Caco-2 (cell line): ENCODE data around the gene PCYOX1L. TPM values are rescaled to one million over a fixed set of nuclear protein-coding genes. Genes with fewer than 3 reads are reported as not detected.

Source experiments
- BruUV-seq: library from RNA; stranded (reverse); fragments of 400-500 nt; replicated peaks from 2 replicates; lab custom pipeline; 2021; lab: Mats Ljungman, UMichigan
- CTCF ChIA-PET: fragments of 300-600 bp; sonication (Branson Sonifier 250); formaldehyde crosslinking; loops from one replicate; lab custom pipeline; 2022; ENCODE audit warnings: antibody characterized with exemption; lab: Charles Lee
- POLR2A ChIA-PET: fragments of 300-600 bp; sonication (Branson Sonifier 250); formaldehyde crosslinking; loops from one replicate; lab custom pipeline; 2022; ENCODE audit warnings: antibody characterized with exemption; lab: Charles Lee
- DNase-seq, 2 experiments: peaks; one replicate each; pipeline versions ENCODE4 v3.0.0 to v3.0.0-alpha.2; 2020 to 2022
- H3K27me3 ChIP-seq: replicated peaks from 2 replicates; pipeline ENCODE4 v1.6.0; 2011; ENCODE audit warnings: low read length; ENCODE audit not compliant: control insufficient read depth, insufficient read depth
- H3K36me3 ChIP-seq: 2 replicates; pipeline ENCODE4 v1.5.1; 2011; ENCODE audit warnings: low read length; ENCODE audit not compliant: control insufficient read depth, insufficient read depth
- H3K4me1 ChIP-seq: fragments of 250-450 bp; sonication (Bioruptor Pico); 2 replicates; pipeline ENCODE4 v1.5.1; 2020; ENCODE audit warnings: mild to moderate bottlenecking
- H3K4me3 ChIP-seq: 2 replicates; pipeline ENCODE4 v1.5.1; 2011; ENCODE audit warnings: low read depth, mild to moderate bottlenecking, control low read depth, low read length
- H3K9me3 ChIP-seq: fragments of 250-450 bp; sonication (Bioruptor Pico); 2 replicates; pipeline ENCODE4 v1.5.1; 2020; ENCODE audit warnings: mild to moderate bottlenecking, moderate library complexity
- H3K27ac Mint-ChIP-seq: one replicate; pipeline ENCODE4 v1.8.0; 2022; ENCODE audit warnings: mixed read lengths; ENCODE audit not compliant: unreplicated experiment
- H3K27me3 Mint-ChIP-seq: one replicate; pipeline ENCODE4 v1.8.0; 2022; ENCODE audit warnings: mixed read lengths; ENCODE audit not compliant: insufficient read depth, unreplicated experiment
- H3K36me3 Mint-ChIP-seq: one replicate; pipeline ENCODE4 v1.8.0; 2022; ENCODE audit warnings: mild to moderate bottlenecking, mixed read lengths; ENCODE audit not compliant: insufficient read depth, unreplicated experiment
- H3K4me1 Mint-ChIP-seq: one replicate; pipeline ENCODE4 v1.8.0; 2022; ENCODE audit warnings: low read depth, mixed read lengths; ENCODE audit not compliant: unreplicated experiment
- H3K4me3 Mint-ChIP-seq: one replicate; pipeline ENCODE4 v1.8.0; 2022; ENCODE audit warnings: mild to moderate bottlenecking, moderate library complexity, mixed read lengths; ENCODE audit not compliant: unreplicated experiment
- H3K9me3 Mint-ChIP-seq: one replicate; pipeline ENCODE4 v1.8.0; 2022; ENCODE audit warnings: mixed read lengths; ENCODE audit not compliant: unreplicated experiment
- intact Hi-C: fragments of 100-400 bp; cut with micrococcal nuclease; formaldehyde crosslinking; loops from one replicate; pipeline ENCODE4 v1.10.0; 2022; ENCODE audit not compliant: unreplicated experiment
- total RNA-seq: library from RNA; stranded (reverse); gene quantifications from 2 replicates; pipeline ENCODE4 v1.2.3, GENCODE V29; 2022
- TF ChIP-seq, protein P1 (sequence below), 2 experiments: fragments of 200-600 bp in 1 of 2; IDR thresholded peaks; 1 replicate in 1 of 2; 2 replicates in 1 of 2; pipeline versions ENCODE4 v1.5.1 to v1.8.0; 2011 to 2022; ENCODE audit warnings: antibody characterized with exemption in 1 of 2, control low read depth in 1 of 2, inconsistent platforms in 1 of 2, low read depth in 1 of 2, low read length in 1 of 2, mild to moderate bottlenecking in 1 of 2, moderate library complexity in 1 of 2; ENCODE audit not compliant: insufficient read depth in 1 of 2, severe bottlenecking in 1 of 2, unreplicated experiment in 1 of 2

The PCYOX1L gene
- total RNA-seq, 1 experiment from 2014 or later = 10.4 TPM

DNA sequence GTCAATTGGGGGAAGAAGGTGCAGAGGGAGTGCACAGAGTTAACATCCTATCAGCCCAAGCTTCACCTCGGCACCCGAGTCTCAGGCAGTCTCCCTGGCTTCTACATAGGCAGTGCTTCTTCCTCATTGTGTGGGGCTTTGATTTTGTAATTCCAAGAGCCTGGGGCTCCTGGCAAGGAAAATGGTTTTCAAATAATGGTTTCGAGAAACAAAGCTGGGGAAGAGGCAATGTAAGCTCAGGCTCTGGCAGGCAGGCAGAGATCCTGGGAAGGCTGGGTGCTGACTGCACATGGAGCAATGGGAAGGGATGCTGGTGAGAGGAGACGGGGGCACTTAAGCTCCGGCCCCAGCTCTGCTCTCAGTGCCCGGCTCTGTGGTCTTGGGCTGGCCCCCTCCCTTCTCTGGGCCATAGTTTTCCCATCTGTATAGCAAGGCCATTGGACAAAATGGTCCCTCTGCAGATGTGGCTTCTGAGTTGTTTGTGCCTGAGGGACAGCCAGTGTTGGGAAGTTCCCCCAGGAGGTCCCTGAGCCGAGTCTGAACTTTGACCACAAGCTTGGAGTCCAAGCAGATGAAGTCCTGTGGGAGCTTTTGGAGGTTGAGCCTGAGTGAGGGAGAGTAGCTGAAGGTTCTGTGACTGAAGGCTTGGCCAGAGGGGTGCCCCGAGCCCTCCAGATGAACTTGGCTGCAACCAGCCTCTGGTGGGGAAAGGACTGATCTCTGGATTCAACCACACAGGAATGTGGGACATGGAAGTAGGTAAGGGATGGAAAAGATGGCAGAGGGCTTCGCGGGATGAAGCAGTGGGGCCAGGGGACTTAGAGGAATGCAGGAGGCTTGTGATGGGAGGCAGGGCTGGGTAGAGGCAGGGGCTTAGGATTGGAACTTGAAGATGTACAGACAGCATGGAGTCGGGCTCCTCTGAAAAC lies 49.7 kb downstream of the PCYOX1L start:
- TF ChIP-seq, protein P1, sequence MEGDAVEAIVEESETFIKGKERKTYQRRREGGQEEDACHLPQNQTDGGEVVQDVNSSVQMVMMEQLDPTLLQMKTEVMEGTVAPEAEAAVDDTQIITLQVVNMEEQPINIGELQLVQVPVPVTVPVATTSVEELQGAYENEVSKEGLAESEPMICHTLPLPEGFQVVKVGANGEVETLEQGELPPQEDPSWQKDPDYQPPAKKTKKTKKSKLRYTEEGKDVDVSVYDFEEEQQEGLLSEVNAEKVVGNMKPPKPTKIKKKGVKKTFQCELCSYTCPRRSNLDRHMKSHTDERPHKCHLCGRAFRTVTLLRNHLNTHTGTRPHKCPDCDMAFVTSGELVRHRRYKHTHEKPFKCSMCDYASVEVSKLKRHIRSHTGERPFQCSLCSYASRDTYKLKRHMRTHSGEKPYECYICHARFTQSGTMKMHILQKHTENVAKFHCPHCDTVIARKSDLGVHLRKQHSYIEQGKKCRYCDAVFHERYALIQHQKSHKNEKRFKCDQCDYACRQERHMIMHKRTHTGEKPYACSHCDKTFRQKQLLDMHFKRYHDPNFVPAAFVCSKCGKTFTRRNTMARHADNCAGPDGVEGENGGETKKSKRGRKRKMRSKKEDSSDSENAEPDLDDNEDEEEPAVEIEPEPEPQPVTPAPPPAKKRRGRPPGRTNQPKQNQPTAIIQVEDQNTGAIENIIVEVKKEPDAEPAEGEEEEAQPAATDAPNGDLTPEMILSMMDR (IDR thresholded peaks at IDR 0.05; ENCODE audit: insufficient read depth in 1 of 2, low read depth in 1 of 2, low read length in 1 of 2, severe bottlenecking in 1 of 2, unreplicated experiment in 1 of 2) = no peak
- no peak overlapping the region for H3K27ac Mint-ChIP-seq
- Histone ChIP-seq H3K4me1 (no peaks in the 10 kb centered on the region), H3K4me3 (no peak overlapping the region), H3K27me3 (no peaks in the 10 kb centered on the region), H3K36me3 (no peaks in the 10 kb centered on the region), H3K9me3 (no peaks in the 10 kb centered on the region)
- H3K9me3 Mint-ChIP-seq = no peaks in the 10 kb centered on the region
- H3K27me3 Mint-ChIP-seq = no peaks in the 10 kb centered on the region
- BruUV-seq = no TSS peak
- H3K4me1 Mint-ChIP-seq = no peaks in the 10 kb centered on the region
- H3K36me3 Mint-ChIP-seq = no peaks in the 10 kb centered on the region
- ChIA-PET CTCF (interaction anchor here (0.6 kb wide), 2 partner anchors 11 to 26 kb away, joined by 3 to 4 read pairs; no protein-coding TSS in a partner anchor), POLR2A (no interaction called here)
- intact Hi-C loops = no loop called here
- H3K4me3 Mint-ChIP-seq = no peak overlapping the region
- DNase-seq = no peak

- POLR2A ChIA-PET = interaction anchor here (0.5 kb wide), 1 partner anchor 53 kb away, joined by 3 read pairs; no protein-coding TSS in a partner anchor
- Histone ChIP-seq H3K9me3 (no peaks in the 10 kb centered on the region), H3K4me3 (no peak overlapping the region), H3K27me3 (no peaks in the 10 kb centered on the region), H3K36me3 (no peaks in the 10 kb centered on the region), H3K4me1 (no peaks in the 10 kb centered on the region)
- BruUV-seq = no TSS peak
- intact Hi-C loops = no loop called here
- TF ChIP-seq, protein P1 (IDR thresholded peaks at IDR 0.05; ENCODE audit: insufficient read depth in 1 of 2, low read depth in 1 of 2, low read length in 1 of 2, severe bottlenecking in 1 of 2, unreplicated experiment in 1 of 2) = no peak
- Mint-ChIP-seq H3K9me3 (no peaks in the 10 kb centered on the region), H3K4me1 (peaks cover 7% of the 10 kb centered on the region), H3K4me3 (no peak overlapping the region), H3K27me3 (no peaks in the 10 kb centered on the region), H3K27ac (no peak overlapping the region), H3K36me3 (no peaks in the 10 kb centered on the region)
- DNase-seq = no peak
- CTCF ChIA-PET = no interaction called here
Observed at GRCh38 chr5:149408252-149409099, 50.6 kb downstream of the PCYOX1L start.
